ENCODE measurements around the gene RAPGEF6. TPM values are rescaled to one million over a fixed set of nuclear protein-coding genes. Genes with fewer than 3 reads are reported as not detected.

Gene RAPGEF6
- total and polyA plus RNA-seq, 4 donors = 3.9 to 73.1 (median 10.8) TPM

GRCh38 chr5:131379723-131380122 lies 255.3 kb downstream of the RAPGEF6 start:
- no peak overlapping the region for H3K9ac ChIP-seq (ENCODE audit: insufficient read depth in 1 of 2, low read length in 2 of 2)
- H3K27ac ChIP-seq (ENCODE audit: low read depth in 1 of 2, low read length in 1 of 2) = peak overlapping the region; percentile 40 to 45
- DNase-seq (peak in 2 of 3 donors; percentile 52 to 55), ATAC-seq (ENCODE audit: insufficient read depth, low FRiP score) (peak; percentile 45)
- no peaks in the 10 kb centered on the region for H3K27me3 ChIP-seq (ENCODE audit: control insufficient read depth in 3 of 3, insufficient read depth in 3 of 3, low read length in 2 of 3)
- WGBS, 2 donors = 10 to 23% methylated on average over 7 of the region's 7 CpGs
- no peak overlapping the region for H3K4me3 ChIP-seq
- no peak for TF ChIP-seq CTCF (IDR thresholded peaks at IDR 0.05; ENCODE audit: control extremely low read depth, extremely low read depth)
- H3K36me3 ChIP-seq (ENCODE audit: control insufficient read depth in 4 of 4, insufficient read depth in 4 of 4, low read length in 4 of 4) = no peaks in the 10 kb centered on the region
- H3K4me1 ChIP-seq (ENCODE audit: control insufficient read depth in 5 of 5, insufficient read depth in 5 of 5, low read length in 5 of 5) = peaks cover 0 to 12% (median 4%) of the 10 kb centered on the region in 5 donors
- H3K9me3 ChIP-seq (ENCODE audit: control insufficient read depth in 4 of 4, insufficient read depth in 3 of 4, low read length in 3 of 4) = no peaks in the 10 kb centered on the region

- DNase-seq (no peak), ATAC-seq (ENCODE audit: insufficient read depth, low FRiP score) (no peak)
- peaks cover 0 to 12% (median 4%) of the 10 kb centered on the region in 5 donors for H3K4me1 ChIP-seq (ENCODE audit: control insufficient read depth in 5 of 5, insufficient read depth in 5 of 5, low read length in 5 of 5)
- H3K4me3 ChIP-seq = no peak overlapping the region
- H3K36me3 ChIP-seq (ENCODE audit: control insufficient read depth in 4 of 4, insufficient read depth in 4 of 4, low read length in 4 of 4) = no peaks in the 10 kb centered on the region
- peak overlapping the region in 1 of 2 donors; percentile 45 for H3K27ac ChIP-seq (ENCODE audit: low read depth in 1 of 2, low read length in 1 of 2)
- no peak for TF ChIP-seq CTCF (IDR thresholded peaks at IDR 0.05; ENCODE audit: control extremely low read depth, extremely low read depth)
- no peaks in the 10 kb centered on the region for H3K9me3 ChIP-seq (ENCODE audit: control insufficient read depth in 4 of 4, insufficient read depth in 3 of 4, low read length in 3 of 4)
- H3K9ac ChIP-seq (ENCODE audit: insufficient read depth in 1 of 2, low read length in 2 of 2) = no peak overlapping the region
- H3K27me3 ChIP-seq (ENCODE audit: control insufficient read depth in 3 of 3, insufficient read depth in 3 of 3, low read length in 2 of 3) = no peaks in the 10 kb centered on the region
Observed at GRCh38 chr5:131378721-131379541, 256.1 kb downstream of the RAPGEF6 start.

GRCh38 chr5:131377785-131378325 lies 257.2 kb downstream of the RAPGEF6 start:
- peaks cover 0 to 12% (median 4%) of the 10 kb centered on the region in 5 donors for H3K4me1 ChIP-seq (ENCODE audit: control insufficient read depth in 5 of 5, insufficient read depth in 5 of 5, low read length in 5 of 5)
- H3K27ac ChIP-seq (ENCODE audit: low read depth in 1 of 2, low read length in 1 of 2) = no peak overlapping the region
- WGBS, 2 donors = 38 to 50% methylated on average over 2 of the region's 2 CpGs

More at GRCh38 chr5:131377785-131378325, 257.2 kb downstream of the RAPGEF6 start:
- Histone ChIP-seq H3K9me3 (ENCODE audit: control insufficient read depth in 4 of 4, insufficient read depth in 3 of 4, low read length in 3 of 4) (no peaks in the 10 kb centered on the region), H3K27me3 (ENCODE audit: control insufficient read depth in 3 of 3, insufficient read depth in 3 of 3, low read length in 2 of 3) (no peaks in the 10 kb centered on the region), H3K4me3 (no peak overlapping the region), H3K36me3 (ENCODE audit: control insufficient read depth in 4 of 4, insufficient read depth in 4 of 4, low read length in 4 of 4) (no peaks in the 10 kb centered on the region), H3K9ac (ENCODE audit: insufficient read depth in 1 of 2, low read length in 2 of 2) (no peak overlapping the region)
- ATAC-seq (ENCODE audit: insufficient read depth, low FRiP score) = no peak
- DNase-seq = peak in 2 of 3 donors; percentile 38 to 50
- no peak for TF ChIP-seq CTCF (IDR thresholded peaks at IDR 0.05; ENCODE audit: control extremely low read depth, extremely low read depth)
